GM12864 (cell line): ENCODE measurements around the gene TMEM59.
A peak's percentile ranks its signal among the peaks of the same experiment; 100 is the strongest.
"Not testable (repeated sequence)": the region's sequence is repeated elsewhere in the genome, so short reads cannot be mapped to it uniquely, and the experiment has no call there.

Source experiments
- DNase-seq: peaks from one replicate; pipeline ENCODE4 v3.0.0-alpha.2; 2011; ENCODE audit warnings: low read depth
- H3K4me3 ChIP-seq: 2 replicates; pipeline ENCODE4 v1.5.1; 2011; ENCODE audit warnings: mild to moderate bottlenecking, low read depth, low read length, control low read depth
- TF ChIP-seq, protein P1 (sequence below): IDR thresholded peaks from 2 replicates; pipeline ENCODE4 v1.5.1; 2011; ENCODE audit warnings: low read depth, mild to moderate bottlenecking, moderate library complexity, low read length, control low read depth, inconsistent platforms; ENCODE audit errors: missing control alignments

The TMEM59 gene

DNA sequence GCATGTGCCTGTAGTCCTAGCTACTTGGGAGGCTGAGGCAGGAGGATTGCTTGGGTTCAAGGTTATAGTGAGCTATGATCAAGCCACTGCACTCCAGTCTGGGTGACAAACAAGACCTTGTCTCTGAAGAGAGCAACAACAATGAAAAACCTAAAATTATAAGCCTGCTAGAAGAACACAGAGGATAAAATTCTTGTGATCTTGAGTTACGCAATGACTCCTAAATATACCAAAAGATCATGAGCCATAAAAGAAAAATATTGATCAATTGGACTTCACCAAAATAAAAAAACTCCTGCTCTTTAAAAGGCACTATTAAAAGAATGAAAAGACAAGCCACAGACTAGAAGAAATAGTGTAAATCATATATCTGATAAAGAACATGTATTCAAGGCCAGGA lies 57.3 kb downstream of the TMEM59 start:
- DNase-seq, result no peak
- TF ChIP-seq, protein P1, sequence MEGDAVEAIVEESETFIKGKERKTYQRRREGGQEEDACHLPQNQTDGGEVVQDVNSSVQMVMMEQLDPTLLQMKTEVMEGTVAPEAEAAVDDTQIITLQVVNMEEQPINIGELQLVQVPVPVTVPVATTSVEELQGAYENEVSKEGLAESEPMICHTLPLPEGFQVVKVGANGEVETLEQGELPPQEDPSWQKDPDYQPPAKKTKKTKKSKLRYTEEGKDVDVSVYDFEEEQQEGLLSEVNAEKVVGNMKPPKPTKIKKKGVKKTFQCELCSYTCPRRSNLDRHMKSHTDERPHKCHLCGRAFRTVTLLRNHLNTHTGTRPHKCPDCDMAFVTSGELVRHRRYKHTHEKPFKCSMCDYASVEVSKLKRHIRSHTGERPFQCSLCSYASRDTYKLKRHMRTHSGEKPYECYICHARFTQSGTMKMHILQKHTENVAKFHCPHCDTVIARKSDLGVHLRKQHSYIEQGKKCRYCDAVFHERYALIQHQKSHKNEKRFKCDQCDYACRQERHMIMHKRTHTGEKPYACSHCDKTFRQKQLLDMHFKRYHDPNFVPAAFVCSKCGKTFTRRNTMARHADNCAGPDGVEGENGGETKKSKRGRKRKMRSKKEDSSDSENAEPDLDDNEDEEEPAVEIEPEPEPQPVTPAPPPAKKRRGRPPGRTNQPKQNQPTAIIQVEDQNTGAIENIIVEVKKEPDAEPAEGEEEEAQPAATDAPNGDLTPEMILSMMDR, result no peak
- H3K4me3 ChIP-seq, result no peak overlapping the region

DNA sequence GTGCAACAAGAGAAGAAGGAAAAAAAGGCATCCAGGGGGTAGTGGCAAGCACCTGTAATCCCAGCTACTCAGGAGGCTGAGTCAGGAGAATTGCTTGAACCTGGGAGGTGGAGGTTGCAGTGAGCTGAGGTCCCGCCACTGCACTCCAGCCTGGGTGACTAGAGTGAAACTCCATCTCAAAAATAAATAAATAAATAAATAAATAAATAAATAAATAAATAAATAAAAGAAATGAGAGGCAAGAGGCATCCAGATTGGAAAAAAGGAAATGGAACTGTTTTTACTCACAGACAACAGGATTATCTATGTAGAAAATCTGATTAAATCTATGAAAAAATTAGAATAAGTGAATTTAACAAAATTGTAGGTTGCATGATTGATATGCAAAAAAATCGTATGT lies 58.5 kb downstream of the TMEM59 start:
- not testable (repeated sequence) for H3K4me3 ChIP-seq, DNase-seq

DNA sequence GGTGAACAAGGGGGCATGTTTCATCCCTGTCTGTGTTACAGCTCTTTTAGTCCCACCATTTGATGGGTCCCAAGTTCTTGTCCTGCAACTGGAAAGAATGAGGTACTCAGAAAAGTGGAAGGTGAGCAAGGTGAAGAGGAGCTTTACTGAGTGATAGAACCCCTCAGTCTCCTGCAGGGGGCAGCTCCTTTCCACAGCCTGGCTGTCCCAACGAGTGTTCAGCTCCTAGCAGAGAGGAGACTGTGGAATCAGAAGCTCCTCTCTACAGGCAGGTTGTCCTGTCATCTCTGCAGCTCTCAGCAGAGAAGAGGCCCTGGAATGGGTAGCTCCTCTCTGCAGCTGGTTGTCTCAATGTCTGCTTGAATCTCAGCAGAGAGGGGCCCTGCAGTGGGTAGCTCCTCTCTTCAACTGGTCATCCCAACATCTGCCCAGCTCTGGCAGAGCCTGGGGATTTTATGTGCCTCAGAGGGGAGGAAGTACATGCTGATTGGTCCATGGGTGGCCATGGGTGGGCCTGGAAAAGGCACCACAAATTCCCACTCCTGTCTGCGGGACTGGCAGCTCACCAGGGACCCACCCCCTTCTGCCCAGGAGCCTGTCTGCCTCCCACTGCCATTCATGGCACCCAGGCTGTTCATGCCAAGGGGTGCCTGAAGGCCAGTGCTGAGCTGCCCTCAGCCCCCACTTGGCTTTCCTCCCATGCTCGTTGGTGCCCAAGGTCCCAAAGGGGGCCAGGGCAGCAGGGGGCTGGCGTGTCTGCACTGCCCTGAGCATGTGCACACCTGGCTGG lies 60.7 kb downstream of the TMEM59 start:
- H3K4me3 ChIP-seq, result no peak overlapping the region
- no peak for DNase-seq
- TF ChIP-seq, protein P1, result peak; percentile 32

DNA sequence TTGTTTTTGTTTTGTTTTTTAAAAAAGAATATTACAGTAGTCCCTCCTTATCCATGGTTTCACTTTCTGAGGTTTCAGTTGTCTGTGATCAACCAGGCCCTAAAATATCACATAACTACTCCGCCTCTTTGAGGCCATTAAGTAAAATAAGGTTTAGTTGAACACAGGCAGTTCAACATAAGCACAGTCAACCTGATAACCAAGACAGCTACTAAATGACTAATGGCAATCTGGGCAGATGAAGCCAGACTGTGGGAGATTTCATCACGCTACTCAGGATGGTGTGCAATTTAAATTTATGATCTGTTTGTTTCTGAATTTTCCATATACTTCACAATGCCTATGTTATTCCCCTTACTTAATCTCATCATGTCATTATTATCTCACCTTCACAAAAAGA lies 65.1 kb downstream of the TMEM59 start:
- TF ChIP-seq, protein P1, result no peak
- no peak overlapping the region for H3K4me3 ChIP-seq
- DNase-seq, result no peak

DNA sequence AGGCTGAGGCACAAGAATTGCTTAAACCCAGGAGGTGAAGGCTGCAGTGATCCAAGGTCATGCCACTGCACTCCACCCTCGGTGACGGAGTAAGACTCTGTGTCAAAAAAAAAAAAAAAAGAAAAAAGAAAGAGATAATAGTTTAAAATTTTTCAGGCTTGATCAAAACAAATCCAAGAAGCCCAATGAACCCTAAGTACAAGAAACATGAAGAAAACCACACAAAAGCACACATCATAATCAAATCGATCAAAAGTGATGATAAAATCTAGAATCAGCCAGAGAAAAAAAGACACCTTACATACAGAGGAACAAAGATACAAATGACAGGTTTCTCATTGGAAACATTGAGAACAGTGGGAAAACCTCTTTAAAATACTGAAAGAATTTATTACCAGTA lies 66.5 kb downstream of the TMEM59 start:
- TF ChIP-seq, protein P1, result no peak

DNA sequence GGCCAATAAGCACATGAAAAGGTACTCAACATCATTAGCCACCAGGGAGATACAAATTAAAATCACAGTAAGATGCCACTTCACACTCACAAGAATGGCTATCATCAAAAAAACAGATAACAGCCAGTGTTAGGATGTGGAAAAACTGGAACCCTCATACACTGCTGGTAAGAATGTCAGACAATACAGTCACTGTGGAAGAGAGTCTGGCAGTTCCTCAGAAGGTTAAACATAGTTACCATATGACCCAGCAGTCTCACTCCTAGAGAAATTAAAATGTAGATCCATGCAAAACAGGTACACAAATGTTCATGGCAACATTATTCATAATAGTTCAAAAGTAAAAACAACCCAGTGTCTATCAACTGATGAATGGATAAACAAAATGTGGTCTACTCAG lies 68.3 kb downstream of the TMEM59 start:
- TF ChIP-seq, protein P1, result no peak
- H3K4me3 ChIP-seq, result no peak overlapping the region
- no peak for DNase-seq

More for the DNA sequence above, 66.5 kb downstream of the TMEM59 start:
- H3K4me3 ChIP-seq, result no peak overlapping the region
- no peak for DNase-seq

DNA sequence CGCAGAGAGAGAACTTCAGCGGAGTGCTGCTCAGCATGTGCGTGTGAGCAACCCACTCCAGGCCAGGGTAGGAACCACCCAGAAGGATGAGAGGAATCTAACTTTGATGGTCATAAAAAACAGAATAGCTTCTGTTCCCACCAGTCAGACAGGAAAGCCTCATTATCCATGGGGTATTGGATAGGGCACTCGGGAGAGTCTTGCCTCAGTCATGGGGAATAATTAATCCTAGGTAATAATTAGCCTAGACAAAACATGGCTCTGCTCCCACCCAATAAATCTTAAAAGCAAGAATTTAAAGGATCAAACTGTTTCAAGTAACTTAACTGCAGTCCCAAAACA lies 70.3 kb downstream of the TMEM59 start:
- H3K4me3 ChIP-seq, result no peak overlapping the region
- no peak for DNase-seq
- TF ChIP-seq, protein P1, result no peak
